Endothelial cell of umbilical vein (primary cell): ENCODE measurements around the gene SDCBP2. TPM values are rescaled to one million over a fixed set of nuclear protein-coding genes. Genes with fewer than 3 reads are reported as not detected.

Experiments used
- BruUV-seq: library from RNA; stranded (reverse); fragments of 400-500 nt; replicated peaks from 2 replicates; lab custom pipeline; 2021; lab: Mats Ljungman, UMichigan
- CTCF ChIA-PET: fragments of 300-600, 350-600 bp; sonication (Branson Sonifier 250); formaldehyde crosslinking; loops from one replicate; lab custom pipeline; 2021; ENCODE audit warnings: antibody characterized with exemption, inconsistent platforms; lab: Charles Lee
- POLR2A ChIA-PET: fragments of 300-600, 350-600 bp; sonication (Branson Sonifier 250); formaldehyde crosslinking; loops from one replicate; lab custom pipeline; 2021; ENCODE audit warnings: antibody characterized with exemption, inconsistent platforms; lab: Charles Lee
- DNase-seq: peaks from one replicate; pipeline ENCODE4 v3.0.0-alpha.2; 2011; ENCODE audit warnings: low read depth, low spot score
- FAIRE-seq: peaks from 2 replicates; lab custom pipeline; 2011; peaks lifted over from hg19 to GRCh38; lab: Jason Lieb, UNC
- H2AFZ ChIP-seq: 2 replicates; pipeline ENCODE4 v1.6.0; 2012; ENCODE audit warnings: low read depth, low read length, control low read depth, inconsistent platforms
- H3K27ac ChIP-seq: 2 replicates; pipeline ENCODE4 v1.5.1; 2011; ENCODE audit warnings: low read depth, mild to moderate bottlenecking, control low read depth, low read length, moderate library complexity; ENCODE audit not compliant: insufficient read depth
- H3K27me3 ChIP-seq, 2 experiments: 2 replicates each; pipeline versions ENCODE4 v1.6.0 to v1.6.1; 2011; ENCODE audit warnings: low read length in 2 of 2, mixed read lengths in 1 of 2; ENCODE audit not compliant: control insufficient read depth in 2 of 2, insufficient read depth in 2 of 2
- H3K36me3 ChIP-seq, 2 experiments: 2 replicates in 1 of 2; 3 replicates in 1 of 2; pipeline ENCODE4 v1.5.1; 2011; ENCODE audit warnings: low read length in 2 of 2, mild to moderate bottlenecking in 1 of 2, moderate library complexity in 1 of 2; ENCODE audit not compliant: control insufficient read depth in 2 of 2, insufficient read depth in 2 of 2; ENCODE audit errors: extremely low read depth in 1 of 2
- H3K4me1 ChIP-seq: 3 replicates; pipeline ENCODE4 v1.5.1; 2011; ENCODE audit warnings: mild to moderate bottlenecking, low read length; ENCODE audit not compliant: control insufficient read depth, insufficient read depth; ENCODE audit errors: extremely low read depth
- H3K4me2 ChIP-seq: 2 replicates; pipeline ENCODE4 v1.6.1; 2011; ENCODE audit warnings: low read length, control low read depth, mixed read lengths; ENCODE audit not compliant: insufficient read depth
- H3K4me3 ChIP-seq, 3 experiments: fragments of 200-600 bp in 1 of 3; sonication (generic), shearing (Covaris generic) in 1 of 3; replicated peaks in 1 of 3; 2 replicates each; pipeline ENCODE4 v1.5.1; 2011 to 2016; ENCODE audit warnings: control low read depth in 3 of 3, low read length in 3 of 3, mild to moderate bottlenecking in 2 of 3, inconsistent platforms in 1 of 3, low read depth in 1 of 3, moderate library complexity in 1 of 3; ENCODE audit not compliant: insufficient read depth in 1 of 3
- H3K79me2 ChIP-seq: 2 replicates; pipeline ENCODE4 v1.6.0; 2012; ENCODE audit warnings: low read length, inconsistent platforms; ENCODE audit not compliant: control insufficient read depth, insufficient read depth
- H3K9ac ChIP-seq: replicated peaks from 2 replicates; pipeline ENCODE3; 2011; ENCODE audit warnings: low read length, control low read depth; ENCODE audit not compliant: insufficient read depth; ENCODE audit errors: extremely low read depth
- H3K9me1 ChIP-seq: replicated peaks from 3 replicates; pipeline ENCODE4 v1.6.0; 2011; ENCODE audit warnings: mild to moderate bottlenecking, low read length; ENCODE audit not compliant: control insufficient read depth, insufficient read depth; ENCODE audit errors: extremely low read depth
- H3K9me3 ChIP-seq: replicated peaks from 2 replicates; pipeline ENCODE4 v1.5.1; 2012; ENCODE audit warnings: low read length, inconsistent platforms; ENCODE audit not compliant: control insufficient read depth, insufficient read depth
- H4K20me1 ChIP-seq: replicated peaks from 2 replicates; pipeline ENCODE3; 2011; ENCODE audit warnings: mild to moderate bottlenecking, low read length; ENCODE audit not compliant: control insufficient read depth, insufficient read depth; ENCODE audit errors: extremely low read depth
- EZH2 ChIP-seq: IDR thresholded peaks from 2 replicates; pipeline ENCODE4 v1.6.1; 2012; ENCODE audit warnings: borderline replicate concordance, low read depth, mild to moderate bottlenecking, moderate library complexity, low read length, inconsistent platforms; ENCODE audit not compliant: severe bottlenecking
- FOS ChIP-seq: IDR thresholded peaks from 2 replicates; pipeline ENCODE4 v1.6.1; 2011; ENCODE audit warnings: mild to moderate bottlenecking, low read length, moderate library complexity, borderline replicate concordance; ENCODE audit not compliant: insufficient read depth
- GATA2 ChIP-seq: IDR thresholded peaks from 2 replicates; pipeline ENCODE4 v1.7.0; 2011; ENCODE audit warnings: low read depth, mild to moderate bottlenecking, moderate library complexity, mixed read lengths, low read length; ENCODE audit not compliant: insufficient read length, insufficient read depth
- JUN ChIP-seq: IDR thresholded peaks from 2 replicates; pipeline ENCODE4 v1.6.1; 2011; ENCODE audit warnings: borderline replicate concordance, low read depth; ENCODE audit not compliant: insufficient read length, insufficient read depth
- MYC ChIP-seq: IDR thresholded peaks from one replicate; pipeline ENCODE4 v1.6.1; 2011; ENCODE audit warnings: mild to moderate bottlenecking, low read depth, low read length
- POLR2A ChIP-seq: IDR thresholded peaks from 2 replicates; pipeline ENCODE4 v1.6.1; 2012; ENCODE audit warnings: low read depth, mild to moderate bottlenecking, control low read depth, low read length
- POLR2AphosphoS5 ChIP-seq: IDR thresholded peaks from 2 replicates; pipeline ENCODE4 v1.6.1; 2012; ENCODE audit warnings: low read depth, mild to moderate bottlenecking, control low read depth, low read length, moderate library complexity; ENCODE audit not compliant: insufficient read depth
- dilution Hi-C: fragments of 300-500 bp; cut with MboI; formaldehyde crosslinking; loops from one replicate; pipeline ENCODE4 v1.15.0; 2019; ENCODE audit warnings: low sequenced_read_pairs; ENCODE audit not compliant: extremely low pct_ligation_motif_present
- intact Hi-C: fragments of 100-400 bp; cut with micrococcal nuclease; formaldehyde crosslinking; loops from one replicate; pipeline ENCODE4 v1.10.0; 2022
- polyA plus RNA-seq, 4 experiments: library from polyadenylated mRNA; depleted of rRNA in 3 of 4; stranded (reverse) in 3 of 4; unstranded in 1 of 4; fragments of >200 nt; gene quantifications; 2 replicates each; pipeline versions ENCODE4 v1.2.1 to v1.2.3, GENCODE V29; 2011 to 2012; ENCODE audit warnings: missing spikeins in 1 of 4
- total RNA-seq: library from RNA; stranded (reverse); gene quantifications from 2 replicates; pipeline ENCODE4 v1.2.3, GENCODE V29; 2021
- TF ChIP-seq, protein P1 (sequence below), 2 donors: IDR thresholded peaks; 1 replicate in 1 of 2; 2 replicates in 1 of 2; pipeline ENCODE4 v1.5.1; 2011; ENCODE audit warnings: low read length in 2 of 2, mild to moderate bottlenecking in 2 of 2, moderate library complexity in 2 of 2, control low read depth in 1 of 2, inconsistent platforms in 1 of 2, low read depth in 1 of 2; ENCODE audit not compliant: insufficient read depth in 1 of 2; ENCODE audit errors: extremely low read depth in 1 of 2
- TF ChIP-seq, protein P2 (sequence below): IDR thresholded peaks from 2 replicates; pipeline ENCODE4 v1.6.1; 2011; ENCODE audit not compliant: insufficient read depth, insufficient read length

Gene SDCBP2
- total and polyA plus RNA-seq, 2 donors (not counting 3 experiments of a cell fraction or from before 2014, with no cell fraction given), result 6.9 to 9.0 TPM

DNA sequence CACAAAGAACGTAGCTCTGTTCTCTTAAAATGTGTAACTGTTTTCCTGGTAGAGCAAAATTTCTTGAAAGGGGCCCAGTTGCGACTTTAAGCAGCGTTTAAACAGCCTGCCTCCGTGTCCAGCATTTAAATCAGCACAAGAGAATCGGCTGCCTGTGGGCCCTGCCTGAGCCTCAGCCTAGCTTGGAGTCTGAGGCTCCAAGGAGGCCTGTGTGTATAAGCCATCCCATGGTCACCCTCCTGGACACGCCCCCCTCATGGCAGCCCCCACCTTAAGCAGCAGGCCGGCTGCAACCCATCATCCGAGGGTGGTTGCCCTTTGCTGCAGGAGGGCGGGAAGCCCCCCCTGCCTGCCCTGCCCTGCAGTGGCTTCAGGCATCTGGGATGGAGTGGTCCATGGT is 18.9 kb downstream of the SDCBP2 start:
- peaks cover 9% of the 10 kb centered on the region for H3K4me1 ChIP-seq
- BruUV-seq, result no TSS peak
- DNase-seq, result no peak
- no peak overlapping the region for H3K4me3 ChIP-seq
- no peak for TF ChIP-seq MYC
- no peak for TF ChIP-seq POLR2A
- TF ChIP-seq, protein P1, sequence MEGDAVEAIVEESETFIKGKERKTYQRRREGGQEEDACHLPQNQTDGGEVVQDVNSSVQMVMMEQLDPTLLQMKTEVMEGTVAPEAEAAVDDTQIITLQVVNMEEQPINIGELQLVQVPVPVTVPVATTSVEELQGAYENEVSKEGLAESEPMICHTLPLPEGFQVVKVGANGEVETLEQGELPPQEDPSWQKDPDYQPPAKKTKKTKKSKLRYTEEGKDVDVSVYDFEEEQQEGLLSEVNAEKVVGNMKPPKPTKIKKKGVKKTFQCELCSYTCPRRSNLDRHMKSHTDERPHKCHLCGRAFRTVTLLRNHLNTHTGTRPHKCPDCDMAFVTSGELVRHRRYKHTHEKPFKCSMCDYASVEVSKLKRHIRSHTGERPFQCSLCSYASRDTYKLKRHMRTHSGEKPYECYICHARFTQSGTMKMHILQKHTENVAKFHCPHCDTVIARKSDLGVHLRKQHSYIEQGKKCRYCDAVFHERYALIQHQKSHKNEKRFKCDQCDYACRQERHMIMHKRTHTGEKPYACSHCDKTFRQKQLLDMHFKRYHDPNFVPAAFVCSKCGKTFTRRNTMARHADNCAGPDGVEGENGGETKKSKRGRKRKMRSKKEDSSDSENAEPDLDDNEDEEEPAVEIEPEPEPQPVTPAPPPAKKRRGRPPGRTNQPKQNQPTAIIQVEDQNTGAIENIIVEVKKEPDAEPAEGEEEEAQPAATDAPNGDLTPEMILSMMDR (IDR thresholded peaks at IDR 0.05; ENCODE audit: extremely low read depth in 1 of 2, insufficient read depth in 1 of 2, low read depth in 1 of 2, low read length in 2 of 2), result no peak
- TF ChIP-seq EZH2, result no peak
- TF ChIP-seq JUN, result no peak
- no peak for TF ChIP-seq GATA2
- TF ChIP-seq POLR2AphosphoS5, result no peak
- TF ChIP-seq, protein P2, sequence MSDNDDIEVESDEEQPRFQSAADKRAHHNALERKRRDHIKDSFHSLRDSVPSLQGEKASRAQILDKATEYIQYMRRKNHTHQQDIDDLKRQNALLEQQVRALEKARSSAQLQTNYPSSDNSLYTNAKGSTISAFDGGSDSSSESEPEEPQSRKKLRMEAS, result no peak
- no peak for TF ChIP-seq FOS
- H3K4me2 ChIP-seq, result no peak overlapping the region
- H3K27ac ChIP-seq, result no peak overlapping the region
- CTCF ChIA-PET, result interaction anchor here (1.1 to 1.5 kb wide), 2 partner anchors 19 to 128 kb away, joined by 3 read pairs; no protein-coding TSS in a partner anchor
- no peaks in the 10 kb centered on the region for H3K9me3 ChIP-seq
- intact Hi-C loops, result no loop called here
- no peak for FAIRE-seq
- peaks cover 0 to 5% of the 10 kb centered on the region in 2 experiments for H3K36me3 ChIP-seq
- POLR2A ChIA-PET, result no interaction called here
- no peak overlapping the region for H3K9ac ChIP-seq
- H3K27me3 ChIP-seq, result no peaks in the 10 kb centered on the region
- no peaks in the 10 kb centered on the region for H4K20me1 ChIP-seq
- dilution Hi-C loops, result loop anchor here (25.0 kb wide), 1 partner anchor 127 kb away; no protein-coding TSS in a partner anchor
- H2AFZ ChIP-seq, result no peak overlapping the region
- no peaks in the 10 kb centered on the region for H3K9me1 ChIP-seq
- H3K79me2 ChIP-seq, result no peaks in the 10 kb centered on the region
